Activated naive CD8-positive, alpha-beta T cell treated with anti-CD3 and anti-CD28 coated beads for 36 hours (primary cell): ENCODE results near the gene ATPAF1. TPM values are rescaled to one million over a fixed set of nuclear protein-coding genes. Genes with fewer than 3 reads are reported as not detected.

Source experiments
- DNase-seq: peaks from one replicate; pipeline ENCODE4 v3.0.0; 2021
- H3K27ac Mint-ChIP-seq: one replicate; pipeline ENCODE4 v1.8.0; 2022; ENCODE audit warnings: mild to moderate bottlenecking, moderate library complexity, mixed read lengths
- H3K27me3 Mint-ChIP-seq: one replicate; pipeline ENCODE4 v1.8.0; 2022; ENCODE audit warnings: mild to moderate bottlenecking, mixed read lengths
- H3K36me3 Mint-ChIP-seq: one replicate; pipeline ENCODE4 v1.8.0; 2021; ENCODE audit warnings: mild to moderate bottlenecking, mixed read lengths
- H3K4me1 Mint-ChIP-seq: one replicate; pipeline ENCODE4 v1.8.0; 2021; ENCODE audit warnings: mixed read lengths
- H3K4me3 Mint-ChIP-seq: one replicate; pipeline ENCODE4 v1.8.0; 2022; ENCODE audit warnings: mild to moderate bottlenecking, moderate library complexity, mixed read lengths
- H3K9me3 Mint-ChIP-seq: one replicate; pipeline ENCODE4 v1.8.0; 2022; ENCODE audit warnings: mixed read lengths
- total RNA-seq, 2 experiments: library from RNA; stranded (reverse); gene quantifications; one replicate each; pipeline ENCODE4 v1.2.3, GENCODE V29; 2021

The ATPAF1 gene
- total RNA-seq, 2 experiments from 2014 or later: 45.0 to 46.6 TPM

DNA sequence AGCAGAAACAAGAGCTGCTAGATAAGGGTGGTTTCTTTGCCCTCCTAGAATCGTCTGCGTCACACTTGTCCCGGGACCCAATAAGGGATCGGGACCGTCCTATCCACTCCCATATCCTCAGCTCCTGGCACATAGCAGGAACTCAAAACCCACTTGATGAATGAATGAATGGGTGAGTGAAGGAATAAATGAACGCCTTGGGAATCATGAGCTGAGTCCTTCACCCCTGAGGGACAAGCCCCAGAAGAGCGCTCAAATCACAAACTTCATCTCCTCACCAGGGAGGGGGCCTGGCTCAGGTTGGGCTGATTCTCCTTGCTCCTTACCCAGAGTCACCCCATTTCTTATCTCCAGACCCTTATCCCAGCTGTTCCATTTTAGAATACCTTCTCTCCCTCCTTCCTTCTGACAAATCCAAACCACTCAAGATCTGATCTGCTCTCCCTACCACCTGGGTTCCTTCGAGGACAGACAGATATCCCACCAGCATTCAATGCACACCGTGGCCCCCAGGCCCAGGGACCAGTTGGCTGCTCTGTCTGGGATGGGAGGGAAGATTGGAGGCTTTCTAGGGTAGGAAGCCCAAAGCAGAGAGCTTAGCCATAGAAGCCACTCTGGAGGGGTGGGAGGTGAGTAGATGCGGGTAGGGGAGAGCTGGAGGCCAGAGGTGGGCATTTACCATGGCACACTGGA, 50.9 kb downstream of the ATPAF1 start:
- Mint-ChIP-seq H3K27me3 (no peaks in the 10 kb centered on the region), H3K27ac (peak overlapping the region; percentile 73), H3K4me1 (peaks cover 32% of the 10 kb centered on the region), H3K36me3 (no peaks in the 10 kb centered on the region), H3K4me3 (peak overlapping the region; percentile 84), H3K9me3 (no peaks in the 10 kb centered on the region)
- DNase-seq: no peak

DNA sequence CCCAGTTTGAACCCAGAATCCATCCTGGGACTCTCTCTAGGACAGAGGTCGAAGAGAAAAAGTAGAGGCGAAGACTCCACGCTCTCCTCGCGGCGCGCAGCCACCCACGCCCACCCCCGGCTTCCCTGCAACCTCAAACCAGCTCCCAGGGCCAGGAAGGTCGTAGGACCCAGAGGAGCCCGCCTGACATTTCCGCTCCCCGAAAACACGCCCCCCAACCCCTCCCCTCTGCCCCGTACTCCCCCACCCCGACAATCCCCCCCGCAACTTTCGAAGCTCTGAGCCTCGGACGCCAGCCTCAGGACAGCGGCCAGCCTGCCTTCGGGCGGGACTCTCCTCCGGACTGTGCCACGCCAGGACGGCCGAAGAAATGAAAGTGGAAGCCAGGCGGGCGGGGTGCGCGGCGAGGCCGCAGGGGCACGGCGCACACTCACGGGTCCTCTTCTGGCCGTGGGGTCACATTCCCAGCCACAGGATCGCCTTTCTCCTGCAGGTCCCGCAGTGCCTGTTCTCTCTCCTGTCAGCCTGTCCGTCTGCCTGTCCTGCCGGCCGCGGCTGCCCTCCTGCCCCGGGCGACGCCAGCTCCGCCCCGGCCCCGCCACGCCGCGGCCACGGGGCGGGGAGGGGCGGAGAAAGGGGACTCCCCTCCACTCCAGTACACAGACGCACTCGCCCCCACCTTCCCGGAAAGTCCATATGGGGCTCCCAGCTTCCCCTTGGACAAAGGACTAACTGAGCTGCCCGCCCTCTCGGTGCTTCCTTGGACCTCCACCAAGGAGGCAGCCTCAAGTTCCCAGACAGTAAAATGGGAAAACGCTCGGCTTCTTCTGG, 51.7 kb downstream of the ATPAF1 start, which contains the start of gene MOB3C:
Gene MOB3C (minus strand): TSS at position 535 of the 831 bp plus-strand sequence. CDS start 3,490 bp downstream, outside the sequence.
- H3K27me3 Mint-ChIP-seq: no peaks in the 10 kb centered on the region
- H3K4me1 Mint-ChIP-seq: peaks cover 33% of the 10 kb centered on the region
- no peaks in the 10 kb centered on the region for H3K9me3 Mint-ChIP-seq
- peak; percentile 63 for DNase-seq
- peak within 1 kb of the TSS; percentile 84 for H3K4me3 Mint-ChIP-seq
- peaks cover 1% of the 10 kb centered on the region for H3K36me3 Mint-ChIP-seq
- peak within 1 kb of the TSS; percentile 88 for H3K27ac Mint-ChIP-seq

DNA sequence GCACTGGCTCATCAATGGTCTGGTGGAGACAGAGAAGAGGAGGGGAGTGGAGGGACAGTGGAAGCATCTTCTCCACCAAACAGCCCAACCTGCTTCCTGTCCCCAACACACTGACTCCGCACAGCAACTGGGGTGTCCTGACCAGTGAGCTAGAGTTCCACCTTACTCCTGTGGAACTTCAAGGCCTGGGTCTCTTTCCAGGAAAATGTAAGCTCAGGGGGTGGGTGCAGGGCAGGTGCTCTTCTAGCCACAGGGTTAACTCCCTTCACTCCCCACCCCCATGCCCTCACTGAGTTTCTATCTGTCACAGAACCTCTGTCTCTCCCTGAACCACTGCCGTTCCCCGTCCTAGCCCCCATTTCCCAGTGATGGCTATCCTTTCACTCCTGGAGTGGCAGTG, 52.4 kb downstream of the ATPAF1 start:
- peak; percentile 23 for DNase-seq
- no peaks in the 10 kb centered on the region for H3K9me3 Mint-ChIP-seq
- H3K27me3 Mint-ChIP-seq: no peaks in the 10 kb centered on the region
- H3K4me3 Mint-ChIP-seq: peak overlapping the region; percentile 84
- H3K4me1 Mint-ChIP-seq: peaks cover 34% of the 10 kb centered on the region
- H3K27ac Mint-ChIP-seq: peak overlapping the region; percentile 88
- H3K36me3 Mint-ChIP-seq: peaks cover 2% of the 10 kb centered on the region

DNA sequence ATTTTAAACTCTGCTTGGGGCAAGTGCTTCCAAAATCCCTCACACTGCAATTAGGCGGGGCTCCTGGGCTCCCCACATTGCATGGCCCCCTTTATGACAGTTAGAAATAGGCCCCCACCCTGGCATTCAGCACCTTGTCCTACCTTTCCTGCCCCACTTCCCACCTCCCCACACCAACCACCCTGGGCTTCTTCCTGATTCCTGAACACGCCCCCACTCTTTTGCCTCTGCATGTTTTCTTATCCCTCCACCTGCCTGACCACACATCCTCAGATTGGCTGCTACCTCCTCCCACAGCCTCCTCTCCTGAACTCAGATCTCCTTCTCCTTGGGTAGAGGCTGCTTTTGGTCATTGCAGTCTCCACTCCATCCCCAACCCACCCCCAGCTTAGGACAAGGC, 53.1 kb downstream of the ATPAF1 start:
- peak overlapping the region; percentile 49 for H3K27ac Mint-ChIP-seq
- peaks cover 2% of the 10 kb centered on the region for H3K36me3 Mint-ChIP-seq
- H3K4me3 Mint-ChIP-seq: peak overlapping the region; percentile 84
- DNase-seq: no peak
- peaks cover 34% of the 10 kb centered on the region for H3K4me1 Mint-ChIP-seq
- no peaks in the 10 kb centered on the region for H3K27me3 Mint-ChIP-seq
- H3K9me3 Mint-ChIP-seq: no peaks in the 10 kb centered on the region

DNA sequence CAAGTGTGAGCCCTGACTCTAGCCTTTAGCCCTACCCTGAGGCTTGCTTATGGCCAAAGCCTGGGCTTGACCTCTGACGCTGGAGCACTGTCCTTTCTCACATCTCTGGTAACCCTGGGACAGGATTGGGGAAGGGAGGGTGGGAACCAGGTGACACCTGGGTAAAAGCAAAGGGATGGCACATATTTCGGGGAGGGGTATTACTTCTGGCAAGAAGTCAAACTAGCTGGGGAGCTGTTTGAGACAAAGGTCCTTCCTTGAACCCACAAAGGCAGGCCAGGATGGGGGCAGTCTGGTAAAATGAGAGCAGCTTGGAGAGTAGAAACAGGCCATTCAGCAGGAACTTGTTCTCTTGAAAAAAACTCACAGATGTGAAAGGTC, 53.6 kb downstream of the ATPAF1 start:
- Mint-ChIP-seq H3K27me3 (no peaks in the 10 kb centered on the region), H3K9me3 (no peaks in the 10 kb centered on the region), H3K36me3 (peaks cover 2% of the 10 kb centered on the region), H3K4me1 (peaks cover 34% of the 10 kb centered on the region), H3K4me3 (peak overlapping the region; percentile 84), H3K27ac (no peak overlapping the region)
- no peak for DNase-seq

DNA sequence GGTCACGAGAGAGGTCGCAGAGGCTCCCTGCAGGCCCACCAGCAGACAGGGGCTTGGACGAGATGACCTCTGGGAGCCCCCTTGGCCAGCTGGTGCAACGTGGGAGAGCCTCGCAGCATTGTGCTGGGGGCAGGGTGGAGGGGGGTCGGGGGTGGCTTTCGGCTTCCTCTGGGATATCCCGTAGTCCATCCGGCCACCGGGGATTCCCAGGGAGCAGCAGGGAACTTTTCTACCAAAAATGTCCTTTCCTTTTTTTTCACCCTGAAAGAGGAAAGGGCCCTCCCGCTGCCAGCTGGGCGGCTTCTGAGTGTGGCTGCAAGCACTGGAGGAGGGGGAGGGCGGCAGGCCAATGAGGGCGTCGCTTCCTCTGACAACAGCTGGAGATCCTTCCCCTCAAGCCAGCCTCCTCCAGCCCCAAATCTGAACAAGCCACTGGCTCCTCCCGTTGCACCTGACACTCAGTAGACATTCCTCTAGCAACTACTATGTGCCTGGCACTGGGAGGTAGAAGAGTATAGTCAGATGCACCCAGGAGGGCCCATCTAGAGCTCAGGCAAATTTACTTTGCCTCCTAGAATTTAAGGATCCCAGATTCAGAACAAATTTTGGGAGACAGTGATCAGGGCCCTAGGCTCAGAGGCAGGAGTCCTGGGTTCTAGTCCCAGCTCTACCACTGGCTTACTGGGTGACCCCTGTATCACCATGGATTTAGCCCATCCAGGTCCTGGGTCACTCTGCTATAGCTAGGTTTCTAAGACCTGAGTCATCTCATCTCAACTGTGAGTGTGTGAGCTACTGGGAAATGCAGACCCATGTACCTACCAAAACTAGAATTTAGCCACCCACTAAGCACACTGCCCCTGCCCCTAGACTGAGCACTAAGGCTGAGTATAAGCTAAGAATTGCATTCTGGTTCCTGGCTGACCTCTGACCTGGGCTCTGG, 54.2 kb downstream of the ATPAF1 start:
- peak; percentile 33 for DNase-seq
- Mint-ChIP-seq H3K4me3 (no peak overlapping the region), H3K4me1 (peaks cover 34% of the 10 kb centered on the region), H3K27ac (no peak overlapping the region), H3K36me3 (peaks cover 2% of the 10 kb centered on the region), H3K9me3 (no peaks in the 10 kb centered on the region), H3K27me3 (no peaks in the 10 kb centered on the region)

DNA sequence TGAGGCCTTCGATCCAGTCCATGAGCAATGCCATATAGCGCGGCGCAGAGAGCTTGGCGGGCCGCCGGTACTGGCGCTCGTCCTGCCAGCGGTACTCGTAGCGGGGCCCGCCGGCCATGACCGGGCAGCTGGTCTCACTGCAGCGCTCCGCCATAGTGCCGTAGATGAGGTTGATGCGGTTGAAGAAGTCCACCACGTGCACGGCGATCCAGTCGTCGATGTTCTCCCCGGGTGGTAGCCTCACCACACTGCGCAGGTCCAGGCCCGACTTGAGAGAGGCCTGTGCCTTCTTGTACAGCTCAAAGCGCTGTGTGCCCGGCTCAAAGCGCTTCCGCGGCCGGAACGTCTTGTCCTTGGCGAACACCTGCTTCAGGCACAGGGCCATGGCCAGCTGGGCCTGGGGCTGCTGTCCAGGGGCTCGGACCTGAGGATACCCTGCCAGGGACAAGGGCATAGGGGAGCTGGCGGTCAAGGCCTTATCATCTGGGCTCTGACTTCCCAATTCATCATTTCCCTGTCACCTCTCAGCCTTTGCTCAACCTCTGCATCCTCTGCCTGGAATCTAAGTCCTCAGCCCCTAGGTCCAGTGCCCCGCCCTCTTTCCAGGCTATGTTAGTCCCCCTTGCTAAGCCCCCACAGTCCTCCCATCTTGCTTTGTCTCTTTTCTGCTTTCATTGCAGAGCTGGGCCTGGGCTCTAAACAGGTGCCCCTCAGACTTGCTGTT, 55.1 kb downstream of the ATPAF1 start:
- Mint-ChIP-seq H3K36me3 (peaks cover 2% of the 10 kb centered on the region), H3K4me1 (peaks cover 34% of the 10 kb centered on the region), H3K4me3 (no peak overlapping the region), H3K27ac (no peak overlapping the region), H3K27me3 (no peaks in the 10 kb centered on the region), H3K9me3 (no peaks in the 10 kb centered on the region)
- DNase-seq: no peak

DNA sequence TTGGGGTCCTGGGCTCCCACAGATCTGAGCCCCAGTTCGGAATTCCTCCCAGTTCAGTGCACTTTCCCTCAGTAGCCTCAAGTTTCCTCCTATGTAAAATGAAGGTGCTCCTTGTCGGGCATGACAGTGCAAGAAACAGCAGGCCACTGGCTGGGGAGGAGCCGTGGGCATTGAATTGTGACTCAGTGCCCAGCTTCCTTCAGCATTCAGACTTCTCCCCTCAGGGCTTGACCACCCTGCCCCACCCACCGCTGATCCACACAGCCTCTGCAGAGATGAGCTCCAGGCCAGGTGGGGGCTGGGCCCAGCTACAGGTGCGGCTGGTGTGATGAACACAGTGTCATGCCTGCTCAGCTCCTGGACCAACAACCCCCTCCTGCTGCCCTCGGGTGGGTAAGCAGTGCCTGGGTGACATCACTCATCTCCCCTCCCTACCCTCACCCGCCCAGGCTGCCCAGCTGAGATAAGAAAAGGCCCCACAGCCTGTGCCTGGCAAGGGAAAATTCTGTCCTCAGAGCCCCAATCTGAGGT, 56.4 kb downstream of the ATPAF1 start:
- Mint-ChIP-seq H3K27ac (no peak overlapping the region), H3K4me1 (peaks cover 36% of the 10 kb centered on the region), H3K27me3 (no peaks in the 10 kb centered on the region), H3K36me3 (peaks cover 2% of the 10 kb centered on the region), H3K9me3 (no peaks in the 10 kb centered on the region), H3K4me3 (no peak overlapping the region)
- no peak for DNase-seq

DNA sequence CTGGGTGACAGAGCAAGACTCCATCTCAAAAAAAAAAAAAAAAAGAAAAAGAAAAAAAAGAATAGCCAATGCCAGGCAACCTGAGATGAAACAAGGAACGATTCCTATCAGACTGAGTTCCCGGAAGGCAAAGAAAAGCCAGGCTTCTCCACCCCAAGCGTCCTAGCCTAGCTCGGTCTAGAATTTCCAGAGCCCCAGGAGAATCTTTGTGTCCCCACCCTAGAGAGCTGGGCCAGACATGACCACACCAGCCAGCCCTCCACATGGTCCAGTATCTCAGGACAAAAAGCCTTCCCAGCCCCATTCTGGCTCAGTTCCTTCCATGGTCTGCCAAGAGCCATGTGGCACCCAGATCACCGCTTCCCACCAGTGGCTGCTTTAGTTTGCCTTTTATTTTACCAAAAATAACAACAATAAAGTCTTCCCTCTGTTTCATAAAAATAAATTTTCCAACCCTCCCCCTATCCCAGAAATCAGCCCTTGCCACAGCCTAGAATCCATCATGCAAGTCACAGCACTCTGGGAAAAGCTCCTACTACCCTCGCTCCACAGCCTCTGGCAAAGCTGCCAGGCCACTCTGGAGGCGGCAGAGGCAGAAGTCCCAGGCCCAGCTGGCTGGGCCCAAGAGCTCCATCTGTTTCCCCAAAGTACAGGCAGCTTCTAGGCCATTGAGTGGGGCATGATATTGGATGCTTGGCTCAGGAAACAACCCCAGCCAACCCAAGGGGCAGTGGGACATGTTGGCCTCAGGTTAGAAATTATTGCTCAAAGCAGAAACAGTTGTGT, 60.6 kb downstream of the ATPAF1 start:
- Mint-ChIP-seq H3K9me3 (no peaks in the 10 kb centered on the region), H3K27ac (no peak overlapping the region), H3K27me3 (no peaks in the 10 kb centered on the region), H3K4me1 (peaks cover 30% of the 10 kb centered on the region), H3K4me3 (no peak overlapping the region), H3K36me3 (peaks cover 2% of the 10 kb centered on the region)
- DNase-seq: no peak

DNA sequence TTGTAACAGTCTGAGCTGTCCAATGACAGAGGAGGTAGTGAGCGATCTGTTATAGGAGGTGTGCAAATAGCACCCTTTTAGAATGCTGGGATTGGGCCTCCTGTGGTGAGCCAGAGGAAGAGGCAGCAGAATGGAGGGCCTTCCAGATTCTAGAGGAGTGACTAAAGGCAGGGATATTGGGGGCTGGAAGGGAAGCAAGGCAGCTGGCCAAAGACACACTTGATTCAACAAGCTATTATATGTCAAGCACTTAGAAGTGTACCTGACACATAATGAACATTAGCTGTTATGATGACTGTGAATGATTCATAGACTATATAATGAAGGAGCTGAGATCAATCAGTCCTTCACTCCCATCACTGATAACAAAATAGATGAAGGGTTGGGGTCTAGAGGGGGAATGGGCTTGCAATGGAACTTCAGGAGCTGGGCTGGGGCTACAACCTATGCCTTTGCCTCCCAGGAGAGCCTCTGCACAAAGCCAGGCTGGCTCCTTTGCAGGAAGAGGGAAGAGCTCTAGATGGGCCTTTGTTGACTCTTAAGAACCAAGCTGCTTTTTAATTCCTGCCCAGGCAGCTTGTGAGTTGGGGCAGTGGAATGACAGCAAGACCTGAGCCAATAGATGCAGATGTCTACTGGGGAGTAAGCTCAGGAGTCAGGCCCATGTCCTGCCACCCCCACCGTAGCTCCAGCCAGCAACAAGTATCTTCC, 61.8 kb downstream of the ATPAF1 start:
- no peak overlapping the region for H3K4me3 Mint-ChIP-seq
- H3K4me1 Mint-ChIP-seq: peaks cover 26% of the 10 kb centered on the region
- peaks cover 2% of the 10 kb centered on the region for H3K36me3 Mint-ChIP-seq
- no peaks in the 10 kb centered on the region for H3K9me3 Mint-ChIP-seq
- no peaks in the 10 kb centered on the region for H3K27me3 Mint-ChIP-seq
- H3K27ac Mint-ChIP-seq: no peak overlapping the region
- DNase-seq: no peak

DNA sequence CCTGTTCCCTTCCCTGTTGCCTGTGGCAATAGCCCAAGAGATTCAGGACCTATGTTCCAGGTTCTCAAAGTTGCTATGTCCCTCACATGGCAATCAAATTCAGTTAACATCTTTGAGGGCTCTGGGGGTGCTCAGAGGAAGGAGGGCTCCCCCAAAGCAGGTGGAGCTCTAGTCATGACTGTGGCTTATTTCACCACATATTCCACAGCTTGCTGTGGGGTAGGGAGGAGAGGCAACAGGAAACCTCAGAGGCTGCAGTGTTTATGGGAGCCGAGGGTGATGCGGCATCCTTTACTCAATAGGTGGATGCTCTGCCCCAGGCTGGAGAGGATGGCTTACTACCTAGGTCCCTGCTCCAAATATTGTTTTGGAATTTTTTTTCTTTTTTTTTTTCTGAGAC, 62.9 kb downstream of the ATPAF1 start:
- Mint-ChIP-seq H3K36me3 (peaks cover 5% of the 10 kb centered on the region), H3K27ac (peak overlapping the region; percentile 62), H3K4me1 (peaks cover 28% of the 10 kb centered on the region), H3K27me3 (no peaks in the 10 kb centered on the region), H3K4me3 (peak overlapping the region; percentile 88), H3K9me3 (no peaks in the 10 kb centered on the region)
- DNase-seq: no peak

DNA sequence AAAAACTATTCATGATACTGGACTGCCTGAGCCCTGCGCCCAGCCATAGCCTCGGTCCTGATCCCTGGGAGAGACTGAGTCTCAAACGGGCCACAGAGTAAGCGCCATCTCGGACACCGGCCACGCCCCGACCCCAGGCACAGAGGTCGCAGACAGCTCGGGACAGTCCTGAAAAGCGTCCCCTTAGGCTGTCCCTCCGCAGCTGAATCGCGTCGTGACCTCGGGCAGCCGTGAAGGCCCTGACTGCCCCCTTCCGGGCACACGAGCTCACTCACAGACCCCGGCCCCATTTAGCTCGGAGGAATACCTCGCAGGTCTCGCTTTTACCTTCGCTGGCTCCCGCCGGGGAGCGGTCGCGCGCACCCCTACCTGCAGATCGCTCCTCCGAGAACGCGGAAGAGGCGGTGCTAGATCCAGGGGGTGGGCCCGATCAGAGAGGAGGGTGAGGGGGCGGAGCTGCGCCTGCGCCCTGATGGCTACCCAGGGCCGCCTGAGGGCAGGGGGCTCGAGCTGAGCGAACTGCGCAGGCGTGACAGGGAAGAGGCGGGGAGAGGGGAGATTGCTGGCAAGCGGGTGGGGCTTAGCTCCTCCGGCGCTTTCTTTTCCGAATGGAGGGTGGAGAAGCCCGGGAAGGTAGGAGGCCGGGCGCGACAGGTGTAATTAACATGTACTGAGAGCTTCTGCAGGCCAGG, 64.2 kb downstream of the ATPAF1 start, which contains the start of gene MKNK1:
Gene MKNK1 (minus strand): TSS at position 411 of the 692 bp plus-strand sequence. CDS start 20,941 bp downstream, outside the sequence.
- peak within 1 kb of the TSS; percentile 88 for H3K4me3 Mint-ChIP-seq
- no peaks in the 10 kb centered on the region for H3K9me3 Mint-ChIP-seq
- H3K36me3 Mint-ChIP-seq: peaks cover 5% of the 10 kb centered on the region
- DNase-seq: peak; percentile 98
- H3K27ac Mint-ChIP-seq: peak within 1 kb of the TSS; percentile 80
- peaks cover 36% of the 10 kb centered on the region for H3K4me1 Mint-ChIP-seq
- H3K27me3 Mint-ChIP-seq: no peaks in the 10 kb centered on the region
